SK-N-MC (cell line): ENCODE measurements around the gene CUL9.

Experiments used
- EZH2 ChIP-seq: fragments of 200-600 bp; sonication (generic); IDR thresholded peaks from one replicate; pipeline ENCODE4 v1.6.1; 2017; ENCODE audit warnings: antibody characterized with exemption
- FOXP2 ChIP-seq: optimal IDR thresholded peaks from 2 replicates; pipeline ENCODE3; 2011; ENCODE audit warnings: mild to moderate bottlenecking, moderate library complexity; ENCODE audit not compliant: insufficient read depth; ENCODE audit errors: extremely low read length, control extremely low read depth
- POLR2AphosphoS5 ChIP-seq: IDR thresholded peaks from 2 replicates; pipeline ENCODE4 v1.6.1; 2012; ENCODE audit warnings: mild to moderate bottlenecking, low read depth, low read length, borderline replicate concordance

- TF ChIP-seq POLR2AphosphoS5 (no peak), EZH2 (no peak), FOXP2 (no peak)
Measured at GRCh38 chr6:43257367-43258145, 75.6 kb downstream of the CUL9 start.
